ENCODE data around the gene FAAP20. TPM values are rescaled to one million over a fixed set of nuclear protein-coding genes. Genes with fewer than 3 reads are reported as not detected.

The FAAP20 gene
- total and polyA plus RNA-seq, 9 of the 15 experiments (the other 6 are each of a cell fraction or from before 2014, with no cell fraction given): 0.58 to 143 (median 9.9) TPM

DNA sequence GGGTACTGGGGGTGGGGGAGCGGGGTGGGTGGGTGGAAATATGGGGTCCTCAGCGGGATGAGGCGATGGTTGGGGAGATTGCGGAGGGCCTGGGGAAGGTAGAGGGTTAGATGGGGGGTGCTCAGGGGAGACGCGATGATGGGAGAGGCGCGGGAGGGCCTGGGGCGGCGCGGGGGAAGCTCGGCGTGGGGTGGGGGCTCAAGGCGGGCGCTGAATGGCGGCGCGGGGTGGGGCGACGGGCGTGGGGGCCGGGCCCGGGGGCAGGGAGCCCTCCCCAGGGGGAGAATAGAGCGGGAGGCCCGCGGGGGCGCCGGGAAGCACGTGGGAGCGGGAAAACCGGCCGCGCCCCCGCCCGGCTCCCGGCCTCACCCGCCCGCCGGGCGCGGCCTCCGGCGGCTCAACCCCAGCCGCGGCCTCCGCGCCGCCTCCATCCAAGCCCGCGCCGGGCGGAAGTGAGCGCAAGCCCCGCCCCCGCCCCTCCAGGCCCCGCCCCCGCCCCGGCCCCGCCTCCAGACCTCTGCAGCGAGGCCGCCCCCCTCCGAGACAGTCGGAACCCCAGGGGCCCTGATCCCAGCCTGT is at the start of gene FAAP20 (continued):
- no peak for TF ChIP-seq ZBTB40 (IDR thresholded peaks at IDR 0.05)
- TF ChIP-seq ZBTB40 (CRISPR knock-in tag; IDR thresholded peaks at IDR 0.05): no peak
- no peak for TF ChIP-seq DLX4 (CRISPR knock-in tag; IDR thresholded peaks at IDR 0.05)
- peak; percentile 48 for TF ChIP-seq TAF1 (IDR thresholded peaks at IDR 0.05; ENCODE audit: control insufficient read depth, extremely low read depth, insufficient read depth, low read length, severe bottlenecking)
- TF ChIP-seq ZNF589 (CRISPR knock-in tag; IDR thresholded peaks at IDR 0.05; ENCODE audit: low read depth): no peak
- TF ChIP-seq MAFF (IDR thresholded peaks at IDR 0.05; ENCODE audit: low read length): no peak
- TF ChIP-seq CSDE1 (IDR thresholded peaks at IDR 0.05): no peak
- no peak for TF ChIP-seq ZNF780A (CRISPR knock-in tag; IDR thresholded peaks at IDR 0.05)
- TF ChIP-seq ZNF76 (CRISPR knock-in tag; IDR thresholded peaks at IDR 0.05; ENCODE audit: borderline replicate concordance): no peak
- TF ChIP-seq CBFB (CRISPR knock-in tag; IDR thresholded peaks at IDR 0.05): no peak
- no peak for TF ChIP-seq RFX1 (IDR thresholded peaks at IDR 0.05)
- TF ChIP-seq HIVEP1 (CRISPR knock-in tag; IDR thresholded peaks at IDR 0.05): no peak
- TF ChIP-seq MTA2 (IDR thresholded peaks at IDR 0.05; ENCODE audit: low read depth): no peak
- no peak for TF ChIP-seq ZNF146 (CRISPR knock-in tag; IDR thresholded peaks at IDR 0.05; ENCODE audit: unreplicated experiment)
- TF ChIP-seq STAG1 (CRISPR knock-in tag; IDR thresholded peaks at IDR 0.05; ENCODE audit: borderline replicate concordance): no peak
- TF ChIP-seq PHF8 (IDR thresholded peaks at IDR 0.05; ENCODE audit: borderline replicate concordance, low read length): peak; percentile 43; the same call in 1 of the 2 replicates
- TF ChIP-seq, protein P1, sequence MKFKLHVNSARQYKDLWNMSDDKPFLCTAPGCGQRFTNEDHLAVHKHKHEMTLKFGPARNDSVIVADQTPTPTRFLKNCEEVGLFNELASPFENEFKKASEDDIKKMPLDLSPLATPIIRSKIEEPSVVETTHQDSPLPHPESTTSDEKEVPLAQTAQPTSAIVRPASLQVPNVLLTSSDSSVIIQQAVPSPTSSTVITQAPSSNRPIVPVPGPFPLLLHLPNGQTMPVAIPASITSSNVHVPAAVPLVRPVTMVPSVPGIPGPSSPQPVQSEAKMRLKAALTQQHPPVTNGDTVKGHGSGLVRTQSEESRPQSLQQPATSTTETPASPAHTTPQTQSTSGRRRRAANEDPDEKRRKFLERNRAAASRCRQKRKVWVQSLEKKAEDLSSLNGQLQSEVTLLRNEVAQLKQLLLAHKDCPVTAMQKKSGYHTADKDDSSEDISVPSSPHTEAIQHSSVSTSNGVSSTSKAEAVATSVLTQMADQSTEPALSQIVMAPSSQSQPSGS (CRISPR knock-in tag; IDR thresholded peaks at IDR 0.05): no peak
